BE2C (cell line): ENCODE data around the gene KCNT2.
A peak's percentile ranks its signal among the peaks of the same experiment; 100 is the strongest.

ENCODE experiments used
- DNase-seq: peaks from one replicate; pipeline ENCODE4 v3.0.0-alpha.2; 2020
- H3K27me3 ChIP-seq: fragments of 250-450 bp; sonication (Bioruptor Pico); 2 replicates; pipeline ENCODE4 v1.5.1; 2020; ENCODE audit warnings: mild to moderate bottlenecking
- H3K36me3 ChIP-seq: fragments of 250-450 bp; sonication (Bioruptor Pico); 2 replicates; pipeline ENCODE4 v1.5.1; 2020; ENCODE audit warnings: mild to moderate bottlenecking
- H3K4me1 ChIP-seq: fragments of 250-450 bp; sonication (Bioruptor Pico); 2 replicates; pipeline ENCODE4 v1.5.1; 2020
- H3K4me3 ChIP-seq: 2 replicates; pipeline ENCODE4 v1.5.1; 2011; ENCODE audit warnings: low read depth, low read length
- H3K9me3 ChIP-seq: fragments of 250-450 bp; sonication (Bioruptor Pico); 2 replicates; pipeline ENCODE4 v1.5.1; 2020
- TF ChIP-seq, protein P1 (sequence below): IDR thresholded peaks from 2 replicates; pipeline ENCODE4 v1.5.1; 2012; ENCODE audit warnings: mild to moderate bottlenecking, low read depth, low read length

The KCNT2 gene

GRCh38 chr1:196381544-196381943, 226.7 kb downstream of the KCNT2 start:
- DNase-seq = no peak
- Histone ChIP-seq H3K4me3 (no peak overlapping the region), H3K4me1 (peaks cover 6% of the 10 kb centered on the region; the same call in 1 of the 2 replicates), H3K36me3 (0 out of 2 replicates have a peak, but pooled peaks cover 4% of the 10 kb centered on the region), H3K9me3 (no peaks in the 10 kb centered on the region), H3K27me3 (no peaks in the 10 kb centered on the region)
- TF ChIP-seq, protein P1, sequence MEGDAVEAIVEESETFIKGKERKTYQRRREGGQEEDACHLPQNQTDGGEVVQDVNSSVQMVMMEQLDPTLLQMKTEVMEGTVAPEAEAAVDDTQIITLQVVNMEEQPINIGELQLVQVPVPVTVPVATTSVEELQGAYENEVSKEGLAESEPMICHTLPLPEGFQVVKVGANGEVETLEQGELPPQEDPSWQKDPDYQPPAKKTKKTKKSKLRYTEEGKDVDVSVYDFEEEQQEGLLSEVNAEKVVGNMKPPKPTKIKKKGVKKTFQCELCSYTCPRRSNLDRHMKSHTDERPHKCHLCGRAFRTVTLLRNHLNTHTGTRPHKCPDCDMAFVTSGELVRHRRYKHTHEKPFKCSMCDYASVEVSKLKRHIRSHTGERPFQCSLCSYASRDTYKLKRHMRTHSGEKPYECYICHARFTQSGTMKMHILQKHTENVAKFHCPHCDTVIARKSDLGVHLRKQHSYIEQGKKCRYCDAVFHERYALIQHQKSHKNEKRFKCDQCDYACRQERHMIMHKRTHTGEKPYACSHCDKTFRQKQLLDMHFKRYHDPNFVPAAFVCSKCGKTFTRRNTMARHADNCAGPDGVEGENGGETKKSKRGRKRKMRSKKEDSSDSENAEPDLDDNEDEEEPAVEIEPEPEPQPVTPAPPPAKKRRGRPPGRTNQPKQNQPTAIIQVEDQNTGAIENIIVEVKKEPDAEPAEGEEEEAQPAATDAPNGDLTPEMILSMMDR = no peak

- Histone ChIP-seq H3K4me3 (no peak overlapping the region), H3K36me3 (0 out of 2 replicates have a peak, but pooled peaks cover 4% of the 10 kb centered on the region), H3K27me3 (no peaks in the 10 kb centered on the region), H3K9me3 (no peaks in the 10 kb centered on the region), H3K4me1 (peaks cover 6% of the 10 kb centered on the region; the same call in 1 of the 2 replicates)
- no peak for DNase-seq
- TF ChIP-seq, protein P1 = no peak
Observed at GRCh38 chr1:196380316-196380715, 227.9 kb downstream of the KCNT2 start.

- Histone ChIP-seq H3K36me3 (no peaks in the 10 kb centered on the region), H3K27me3 (no peaks in the 10 kb centered on the region), H3K9me3 (no peaks in the 10 kb centered on the region), H3K4me3 (no peak overlapping the region), H3K4me1 (peaks cover 3% of the 10 kb centered on the region; the same call in 1 of the 2 replicates)
- DNase-seq = no peak
- TF ChIP-seq, protein P1 = no peak
Observed at GRCh38 chr1:196377811-196378210, 230.4 kb downstream of the KCNT2 start.

GRCh38 chr1:196376630-196377328, 231.5 kb downstream of the KCNT2 start:
- DNase-seq = no peak
- H3K4me3 ChIP-seq = no peak overlapping the region
- H3K27me3 ChIP-seq = no peaks in the 10 kb centered on the region
- no peaks in the 10 kb centered on the region for H3K36me3 ChIP-seq
- peaks cover 3% of the 10 kb centered on the region; the same call in 1 of the 2 replicates for H3K4me1 ChIP-seq
- no peaks in the 10 kb centered on the region for H3K9me3 ChIP-seq
- TF ChIP-seq, protein P1 = no peak

DNA sequence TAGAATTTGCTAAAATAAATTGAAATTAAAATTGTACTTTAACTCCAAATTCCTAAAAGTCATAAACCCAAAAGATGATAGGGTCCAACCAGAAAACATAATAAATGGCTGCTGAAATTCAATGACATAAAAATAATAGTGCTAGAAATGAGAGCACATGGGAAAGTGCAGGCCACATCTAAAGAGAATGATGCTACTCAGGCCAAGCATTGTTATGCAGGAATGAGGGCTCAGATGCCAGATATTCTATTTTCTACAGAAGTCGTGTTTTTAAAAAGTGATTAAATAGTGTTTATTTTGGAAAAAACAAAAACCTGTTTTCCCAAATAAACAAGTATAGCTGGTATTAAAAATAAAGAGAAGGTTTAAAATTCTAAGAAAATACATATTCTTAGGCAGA, 234.4 kb downstream of the KCNT2 start:
- no peak overlapping the region for H3K4me3 ChIP-seq
- no peaks in the 10 kb centered on the region for H3K36me3 ChIP-seq
- no peaks in the 10 kb centered on the region; the same call in 1 of the 2 replicates for H3K9me3 ChIP-seq
- no peaks in the 10 kb centered on the region for H3K27me3 ChIP-seq
- DNase-seq = no peak
- TF ChIP-seq, protein P1 = no peak
- peaks cover 3% of the 10 kb centered on the region; the same call in 1 of the 2 replicates for H3K4me1 ChIP-seq

DNA sequence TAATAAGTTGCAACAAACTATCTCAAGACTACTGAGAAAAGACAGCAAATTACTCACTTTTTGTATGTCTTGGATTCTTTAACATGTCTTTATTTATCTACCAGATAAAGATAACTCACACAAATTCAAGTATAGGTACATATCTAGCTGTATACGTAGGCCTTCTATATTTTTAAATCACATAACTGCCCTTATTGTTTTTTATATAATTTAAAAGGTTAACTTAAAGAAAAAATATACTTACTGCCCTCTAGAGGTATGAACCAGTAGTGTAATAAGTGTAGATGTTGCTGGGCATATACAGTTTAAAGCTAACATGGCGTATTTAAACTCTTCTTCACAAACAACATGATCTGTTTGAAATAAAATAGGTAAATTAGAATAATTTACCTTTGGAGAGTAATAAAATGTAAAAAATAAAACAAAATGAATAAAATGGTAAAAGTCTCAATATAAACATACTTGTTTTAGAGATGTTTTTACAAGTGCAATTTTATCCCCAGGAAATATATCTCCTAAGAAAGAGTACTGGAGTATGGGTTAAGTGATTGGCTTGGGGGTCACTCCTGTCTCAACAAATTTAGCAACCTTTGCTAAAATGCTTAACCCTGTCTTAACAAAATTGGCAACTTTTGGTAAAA, 235.2 kb downstream of the KCNT2 start:
- no peak overlapping the region for H3K4me3 ChIP-seq
- TF ChIP-seq, protein P1 = peak; percentile 43; the same call in 1 of the 2 replicates
- H3K36me3 ChIP-seq = no peaks in the 10 kb centered on the region
- H3K9me3 ChIP-seq = no peaks in the 10 kb centered on the region; the same call in 1 of the 2 replicates
- H3K4me1 ChIP-seq = peaks cover 3% of the 10 kb centered on the region; the same call in 1 of the 2 replicates
- no peak for DNase-seq
- no peaks in the 10 kb centered on the region for H3K27me3 ChIP-seq
